ENCODE results near the gene ALDH3A2.

The ALDH3A2 gene

DNA sequence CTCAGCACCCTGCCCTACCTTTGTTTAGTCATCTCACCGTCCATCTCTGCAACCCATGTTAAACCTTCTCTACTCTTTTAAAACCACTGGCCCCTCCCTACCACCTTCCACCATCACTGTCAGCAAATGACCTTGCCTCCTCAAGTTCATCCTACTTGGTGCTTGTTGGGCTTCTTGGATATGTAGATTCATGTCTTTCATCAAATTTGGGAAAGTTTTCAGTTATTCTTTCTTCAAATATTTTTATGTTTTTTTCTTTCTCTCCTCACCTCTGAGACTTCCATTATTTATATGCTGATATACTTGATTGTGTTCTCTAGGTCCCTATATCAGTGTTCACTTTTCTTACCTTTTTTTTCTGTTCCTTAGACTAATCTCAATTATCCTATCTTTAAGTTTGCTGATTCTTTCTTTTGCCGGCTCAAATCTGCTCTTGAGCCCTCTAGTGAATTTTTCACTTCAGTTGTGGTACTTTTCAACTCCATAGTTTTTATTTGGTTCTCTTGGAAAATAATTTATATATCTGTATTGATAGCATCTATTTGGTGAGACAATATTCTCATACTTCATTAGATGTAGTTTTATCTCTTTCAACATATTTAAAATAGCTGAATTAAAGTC is 28.7 kb upstream of the ALDH3A2 start:
- TF ChIP-seq, protein P1, sequence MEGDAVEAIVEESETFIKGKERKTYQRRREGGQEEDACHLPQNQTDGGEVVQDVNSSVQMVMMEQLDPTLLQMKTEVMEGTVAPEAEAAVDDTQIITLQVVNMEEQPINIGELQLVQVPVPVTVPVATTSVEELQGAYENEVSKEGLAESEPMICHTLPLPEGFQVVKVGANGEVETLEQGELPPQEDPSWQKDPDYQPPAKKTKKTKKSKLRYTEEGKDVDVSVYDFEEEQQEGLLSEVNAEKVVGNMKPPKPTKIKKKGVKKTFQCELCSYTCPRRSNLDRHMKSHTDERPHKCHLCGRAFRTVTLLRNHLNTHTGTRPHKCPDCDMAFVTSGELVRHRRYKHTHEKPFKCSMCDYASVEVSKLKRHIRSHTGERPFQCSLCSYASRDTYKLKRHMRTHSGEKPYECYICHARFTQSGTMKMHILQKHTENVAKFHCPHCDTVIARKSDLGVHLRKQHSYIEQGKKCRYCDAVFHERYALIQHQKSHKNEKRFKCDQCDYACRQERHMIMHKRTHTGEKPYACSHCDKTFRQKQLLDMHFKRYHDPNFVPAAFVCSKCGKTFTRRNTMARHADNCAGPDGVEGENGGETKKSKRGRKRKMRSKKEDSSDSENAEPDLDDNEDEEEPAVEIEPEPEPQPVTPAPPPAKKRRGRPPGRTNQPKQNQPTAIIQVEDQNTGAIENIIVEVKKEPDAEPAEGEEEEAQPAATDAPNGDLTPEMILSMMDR (IDR thresholded peaks at IDR 0.05; ENCODE audit: borderline replicate concordance, extremely low read depth, low read length, poor library complexity, severe bottlenecking), result no peak
- TF ChIP-seq EZH2 (IDR thresholded peaks at IDR 0.05; ENCODE audit: borderline replicate concordance, low read depth, low read length, severe bottlenecking), result no peak
- H3K27me3 ChIP-seq (ENCODE audit: insufficient read depth, low read length, poor library complexity), result peaks cover 5% of the 10 kb centered on the region
- H3K9me3 ChIP-seq (ENCODE audit: insufficient read depth, low read length, severe bottlenecking), result peaks cover 19% of the 10 kb centered on the region
- H3K9ac ChIP-seq (ENCODE audit: low read depth, low read length), result no peak overlapping the region
- H4K20me1 ChIP-seq (ENCODE audit: insufficient read depth, low read length), result no peaks in the 10 kb centered on the region
- no peak for ATAC-seq (ENCODE audit: insufficient read depth, low read depth)
- H3K4me1 ChIP-seq (ENCODE audit: insufficient read depth, low read length), result no peaks in the 10 kb centered on the region
- no peak for DNase-seq
- H3K36me3 ChIP-seq (ENCODE audit: insufficient read depth, low read length), result no peaks in the 10 kb centered on the region
- H3K27ac ChIP-seq (ENCODE audit: low read length), result no peak overlapping the region
- H3K4me2 ChIP-seq (ENCODE audit: insufficient read depth, low read length), result no peak overlapping the region
- no peak overlapping the region for H3K4me3 ChIP-seq (ENCODE audit: low read depth in 1 of 2, low read length in 2 of 2)
- no peaks in the 10 kb centered on the region for H3K79me2 ChIP-seq (ENCODE audit: insufficient read depth, low read length)
- H2AFZ ChIP-seq (ENCODE audit: low read depth, low read length), result no peak overlapping the region

DNA sequence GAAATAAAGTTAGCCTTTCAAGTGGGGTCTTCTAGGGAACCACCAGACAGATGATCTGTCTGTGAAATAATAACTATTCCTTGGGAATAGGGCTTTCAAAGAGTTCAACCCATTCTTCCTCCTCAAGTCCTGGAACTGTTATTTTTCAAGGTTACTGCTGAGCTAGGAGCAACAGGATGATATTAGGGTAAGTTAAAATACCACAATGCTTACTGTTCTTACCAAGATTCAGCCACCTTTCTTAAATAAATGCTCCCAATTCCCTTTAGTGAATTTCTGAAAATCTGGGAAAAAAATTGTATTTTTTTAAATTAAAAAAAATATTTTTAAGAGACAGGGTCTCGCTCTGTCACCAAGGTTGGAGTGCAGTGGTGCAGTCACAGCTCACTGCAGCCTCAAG is 26.9 kb upstream of the ALDH3A2 start:
- ATAC-seq (ENCODE audit: insufficient read depth, low read depth) (no peak), DNase-seq (no peak)
- Histone ChIP-seq H3K4me1 (ENCODE audit: insufficient read depth, low read length) (no peaks in the 10 kb centered on the region), H3K9me3 (ENCODE audit: insufficient read depth, low read length, severe bottlenecking) (peaks cover 19% of the 10 kb centered on the region), H4K20me1 (ENCODE audit: insufficient read depth, low read length) (no peaks in the 10 kb centered on the region), H3K79me2 (ENCODE audit: insufficient read depth, low read length) (no peaks in the 10 kb centered on the region), H3K27me3 (ENCODE audit: insufficient read depth, low read length, poor library complexity) (peaks cover 5% of the 10 kb centered on the region), H3K4me2 (ENCODE audit: insufficient read depth, low read length) (no peak overlapping the region), H3K36me3 (ENCODE audit: insufficient read depth, low read length) (no peaks in the 10 kb centered on the region), H3K4me3 (ENCODE audit: low read depth in 1 of 2, low read length in 2 of 2) (no peak overlapping the region), H3K27ac (ENCODE audit: low read length) (no peak overlapping the region), H3K9ac (ENCODE audit: low read depth, low read length) (no peak overlapping the region), H2AFZ (ENCODE audit: low read depth, low read length) (no peak overlapping the region)
- TF ChIP-seq, protein P1 (IDR thresholded peaks at IDR 0.05; ENCODE audit: borderline replicate concordance, extremely low read depth, low read length, poor library complexity, severe bottlenecking), result no peak
- TF ChIP-seq EZH2 (IDR thresholded peaks at IDR 0.05; ENCODE audit: borderline replicate concordance, low read depth, low read length, severe bottlenecking), result no peak

DNA sequence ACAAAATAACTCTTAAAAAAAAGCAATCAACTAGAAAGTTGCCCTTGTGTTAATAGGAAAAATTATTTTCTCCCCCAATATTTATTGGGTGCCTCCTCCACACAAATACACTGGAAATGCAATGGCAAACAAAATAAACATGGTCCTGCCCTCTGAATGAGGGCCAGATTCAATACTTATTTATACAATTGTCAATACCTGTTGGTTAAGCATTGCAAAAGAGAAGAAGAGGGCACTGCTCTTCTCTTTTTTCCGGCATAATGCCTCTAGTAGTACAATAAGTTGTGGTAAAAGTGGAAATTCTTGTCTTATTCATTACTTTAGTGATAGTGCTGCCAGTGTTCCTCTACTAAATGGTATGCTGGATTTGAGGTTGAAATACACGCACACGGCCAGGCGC is 22.5 kb upstream of the ALDH3A2 start:
- Histone ChIP-seq H3K9me3 (ENCODE audit: insufficient read depth, low read length, severe bottlenecking) (no peaks in the 10 kb centered on the region), H3K27me3 (ENCODE audit: insufficient read depth, low read length, poor library complexity) (peaks cover 5% of the 10 kb centered on the region), H3K4me1 (ENCODE audit: insufficient read depth, low read length) (no peaks in the 10 kb centered on the region), H3K36me3 (ENCODE audit: insufficient read depth, low read length) (no peaks in the 10 kb centered on the region), H3K79me2 (ENCODE audit: insufficient read depth, low read length) (no peaks in the 10 kb centered on the region), H3K9ac (ENCODE audit: low read depth, low read length) (no peak overlapping the region), H3K4me2 (ENCODE audit: insufficient read depth, low read length) (no peak overlapping the region), H3K4me3 (ENCODE audit: low read depth in 1 of 2, low read length in 2 of 2) (no peak overlapping the region), H2AFZ (ENCODE audit: low read depth, low read length) (no peak overlapping the region), H3K27ac (ENCODE audit: low read length) (no peak overlapping the region), H4K20me1 (ENCODE audit: insufficient read depth, low read length) (no peaks in the 10 kb centered on the region)
- ATAC-seq (ENCODE audit: insufficient read depth, low read depth), result no peak
- TF ChIP-seq, protein P1 (IDR thresholded peaks at IDR 0.05; ENCODE audit: borderline replicate concordance, extremely low read depth, low read length, poor library complexity, severe bottlenecking), result no peak
- no peak for TF ChIP-seq EZH2 (IDR thresholded peaks at IDR 0.05; ENCODE audit: borderline replicate concordance, low read depth, low read length, severe bottlenecking)
- DNase-seq, result no peak

Data from DND-41 (cell line).